GM12872 (cell line): Measurements from ENCODE around the gene CUL3.

Experiments used
- CTCF ChIP-seq: IDR thresholded peaks from 3 replicates; pipeline ENCODE4 v1.5.1; 2011; ENCODE audit warnings: low read depth, mild to moderate bottlenecking, low read length, moderate library complexity; ENCODE audit not compliant: insufficient read depth

Gene CUL3

GRCh38 chr2:224433442-224433841 is 151.7 kb downstream of the CUL3 start:
- no peak for TF ChIP-seq CTCF

GRCh38 chr2:224432003-224432579 is 153.1 kb downstream of the CUL3 start:
- no peak for TF ChIP-seq CTCF

GRCh38 chr2:224429441-224429810 is 155.7 kb downstream of the CUL3 start:
- TF ChIP-seq CTCF: no peak

- TF ChIP-seq CTCF: no peak
Observed at GRCh38 chr2:224428787-224429440, 156.2 kb downstream of the CUL3 start.

- no peak for TF ChIP-seq CTCF
Observed at GRCh38 chr2:224427471-224427870, 157.7 kb downstream of the CUL3 start.

GRCh38 chr2:224426656-224427055 is 158.5 kb downstream of the CUL3 start:
- TF ChIP-seq CTCF: no peak

- TF ChIP-seq CTCF: no peak
Observed at GRCh38 chr2:224421065-224421464, 164.1 kb downstream of the CUL3 start.
